G401 (cell line): ENCODE data around the gene GPC6. TPM values are rescaled to one million over a fixed set of nuclear protein-coding genes. Genes with fewer than 3 reads are reported as not detected.
"Not testable (repeated sequence)": the region's sequence is repeated elsewhere in the genome, so short reads cannot be mapped to it uniquely, and the experiment has no call there.

Experiments used
- DNase-seq: peaks from one replicate; pipeline ENCODE4 v3.0.0-alpha.2; 2015; ENCODE audit warnings: low spot score
- in situ Hi-C: cut with HindIII; loops from 2 replicates; pipeline ENCODE4 v1.10.0; 2016; ENCODE audit warnings: low sequenced_read_pairs, mixed read lengths
- total RNA-seq: library from RNA; depleted of rRNA; stranded (reverse); fragments of >200 nt; shearing (Covaris generic); gene quantifications from 2 replicates; pipeline ENCODE4 v1.2.3, GENCODE V29; 2014; rRNA removed

GPC6 gene
- 0.98 and 2.1 TPM in 2 replicates for total RNA-seq

GRCh38 chr13:93226623-93227279 lies at the start of gene GPC6:
TSS of gene GPC6 (plus strand) at chr13:93226807.
- DNase-seq = peak; percentile 45
- in situ Hi-C loops = no loop called here

GRCh38 chr13:93180356-93180969 lies 46.1 kb upstream of the GPC6 start:
- no peak for DNase-seq
- in situ Hi-C loops = no loop called here

- in situ Hi-C loops = no loop called here
- no peak for DNase-seq
Measured at GRCh38 chr13:93182406-93182805, 44.2 kb upstream of the GPC6 start.

GRCh38 chr13:93183302-93183701 lies 43.3 kb upstream of the GPC6 start:
- in situ Hi-C loops = no loop called here
- DNase-seq = no peak

- DNase-seq = no peak
- in situ Hi-C loops = no loop called here
Measured at GRCh38 chr13:93190006-93190405, 36.6 kb upstream of the GPC6 start.

- in situ Hi-C loops = no loop called here
- no peak for DNase-seq
Measured at GRCh38 chr13:93193682-93194081, 32.9 kb upstream of the GPC6 start.

- in situ Hi-C loops = no loop called here
- DNase-seq = no peak
Measured at GRCh38 chr13:93199856-93200255, 26.8 kb upstream of the GPC6 start.

- DNase-seq = no peak
- in situ Hi-C loops = no loop called here
Measured at GRCh38 chr13:93200626-93201025, 26.0 kb upstream of the GPC6 start.

GRCh38 chr13:93201992-93202558 lies 24.5 kb upstream of the GPC6 start:
- no peak for DNase-seq
- in situ Hi-C loops = no loop called here

GRCh38 chr13:93206778-93207392 lies 19.7 kb upstream of the GPC6 start:
- in situ Hi-C loops, DNase-seq: not testable (repeated sequence)

GRCh38 chr13:93216122-93216521 lies 10.5 kb upstream of the GPC6 start:
- in situ Hi-C loops = no loop called here
- DNase-seq = no peak

- DNase-seq = no peak
- in situ Hi-C loops = no loop called here
Measured at GRCh38 chr13:93217721-93218261, 8.8 kb upstream of the GPC6 start.

GRCh38 chr13:93218583-93218982 lies 8.0 kb upstream of the GPC6 start:
- in situ Hi-C loops = no loop called here
- no peak for DNase-seq

GRCh38 chr13:93220073-93220472 lies 6.5 kb upstream of the GPC6 start:
- in situ Hi-C loops = no loop called here
- DNase-seq = no peak

- no peak for DNase-seq
- in situ Hi-C loops = no loop called here
Measured at GRCh38 chr13:93222976-93223375, 3.6 kb upstream of the GPC6 start.

GRCh38 chr13:93224535-93224934 lies 2.1 kb upstream of the GPC6 start:
- in situ Hi-C loops = no loop called here
- DNase-seq = no peak

GRCh38 chr13:93225610-93226009 lies 997 bp upstream of the GPC6 start:
- DNase-seq = no peak
- in situ Hi-C loops = no loop called here

- in situ Hi-C loops = no loop called here
Measured at GRCh38 chr13:93226065-93226622, 463 bp upstream of the GPC6 start.

GRCh38 chr13:93227280-93227877 lies 772 bp downstream of the GPC6 start:
- in situ Hi-C loops = no loop called here
- DNase-seq = no peak

More at GRCh38 chr13:93226065-93226622, 463 bp upstream of the GPC6 start:
- DNase-seq = no peak
